ENCODE measurements around the gene PAIP1.
A peak's percentile ranks its signal among the peaks of the same experiment; 100 is the strongest.
"Not testable (repeated sequence)": the region's sequence is repeated elsewhere in the genome, so short reads cannot be mapped to it uniquely, and the experiment has no call there.

The PAIP1 gene

GRCh38 chr5:43564289-43564850 is 7.5 kb upstream of the PAIP1 start:
- H3K4me3 ChIP-seq (ENCODE audit: low read depth, low read length), result no peak overlapping the region
- peak; percentile 12 for DNase-seq (ENCODE audit: low read depth)
- TF ChIP-seq MAX (IDR thresholded peaks at IDR 0.05; ENCODE audit: low read depth, low read length) (no peak), POLR2A (IDR thresholded peaks at IDR 0.05; ENCODE audit: extremely low read depth, insufficient read length) (no peak), CTCF (IDR thresholded peaks at IDR 0.05; ENCODE audit: low read depth, low read length) (no peak), MYC (IDR thresholded peaks at IDR 0.05; ENCODE audit: low read depth, low read length) (no peak)

- no peak overlapping the region for H3K4me3 ChIP-seq (ENCODE audit: low read depth, low read length)
- no peak for TF ChIP-seq POLR2A (IDR thresholded peaks at IDR 0.05; ENCODE audit: extremely low read depth, insufficient read length)
- no peak for TF ChIP-seq CTCF (IDR thresholded peaks at IDR 0.05; ENCODE audit: low read depth, low read length)
- no peak for TF ChIP-seq MYC (IDR thresholded peaks at IDR 0.05; ENCODE audit: low read depth, low read length)
- no peak for TF ChIP-seq MAX (IDR thresholded peaks at IDR 0.05; ENCODE audit: low read depth, low read length)
- no peak for DNase-seq (ENCODE audit: low read depth)
Measured at GRCh38 chr5:43563321-43563720, 6.4 kb upstream of the PAIP1 start.

- peak; percentile 40 for DNase-seq (ENCODE audit: low read depth)
- no peak overlapping the region for H3K4me3 ChIP-seq (ENCODE audit: low read depth, low read length)
- TF ChIP-seq POLR2A (IDR thresholded peaks at IDR 0.05; ENCODE audit: extremely low read depth, insufficient read length), result no peak
- TF ChIP-seq CTCF (IDR thresholded peaks at IDR 0.05; ENCODE audit: low read depth, low read length), result no peak
- no peak for TF ChIP-seq MAX (IDR thresholded peaks at IDR 0.05; ENCODE audit: low read depth, low read length)
- TF ChIP-seq MYC (IDR thresholded peaks at IDR 0.05; ENCODE audit: low read depth, low read length), result no peak
Measured at GRCh38 chr5:43561356-43561755, 4.5 kb upstream of the PAIP1 start.

- no peak for DNase-seq (ENCODE audit: low read depth)
- H3K4me3 ChIP-seq (ENCODE audit: low read depth, low read length), result no peak overlapping the region
- TF ChIP-seq MYC (IDR thresholded peaks at IDR 0.05; ENCODE audit: low read depth, low read length), result no peak
- TF ChIP-seq MAX (IDR thresholded peaks at IDR 0.05; ENCODE audit: low read depth, low read length), result no peak
- no peak for TF ChIP-seq POLR2A (IDR thresholded peaks at IDR 0.05; ENCODE audit: extremely low read depth, insufficient read length)
- no peak for TF ChIP-seq CTCF (IDR thresholded peaks at IDR 0.05; ENCODE audit: low read depth, low read length)
Measured at GRCh38 chr5:43560128-43560527, 3.3 kb upstream of the PAIP1 start.

GRCh38 chr5:43556607-43556856 is 345 bp downstream of the PAIP1 start:
- H3K4me3 ChIP-seq (ENCODE audit: low read depth, low read length), result peak overlapping the region; percentile 95
- DNase-seq (ENCODE audit: low read depth), result not testable (repeated sequence)

- H3K4me3 ChIP-seq (ENCODE audit: low read depth, low read length), result peak overlapping the region; percentile 95
- peak; percentile 67 for DNase-seq (ENCODE audit: low read depth)
Measured at GRCh38 chr5:43555895-43556606, 826 bp downstream of the PAIP1 start.

More at GRCh38 chr5:43555895-43556606, 826 bp downstream of the PAIP1 start:
- TF ChIP-seq POLR2A (IDR thresholded peaks at IDR 0.05; ENCODE audit: extremely low read depth, insufficient read length) (no peak), MAX (IDR thresholded peaks at IDR 0.05; ENCODE audit: low read depth, low read length) (no peak; the same call in 1 of the 2 replicates), MYC (IDR thresholded peaks at IDR 0.05; ENCODE audit: low read depth, low read length) (no peak), CTCF (IDR thresholded peaks at IDR 0.05; ENCODE audit: low read depth, low read length) (no peak)
